ENCODE results near the gene C6orf15.

The C6orf15 gene

GRCh38 chr6:31112478-31112877 is at the start of gene C6orf15:
Gene C6orf15, minus strand, starts transcription at chr6:31112575. Its CDS starts 20 bp downstream, at chr6:31112555.
- H3K9ac ChIP-seq, result no peak within 1 kb of the TSS
- H3K27me3 ChIP-seq (ENCODE audit: insufficient read depth, low read depth), result peaks cover 38% of the 10 kb centered on the region
- H3K4me1 ChIP-seq (ENCODE audit: low read depth, poor library complexity, severe bottlenecking), result no peaks in the 10 kb centered on the region
- H3K27ac ChIP-seq, result no peak within 1 kb of the TSS
- H3K79me2 ChIP-seq (ENCODE audit: insufficient read depth, low read depth), result no peaks in the 10 kb centered on the region
- H3K36me3 ChIP-seq (ENCODE audit: insufficient read depth), result no peaks in the 10 kb centered on the region
- H3K4me2 ChIP-seq, result no peak within 1 kb of the TSS
- no peaks in the 10 kb centered on the region for H4K20me1 ChIP-seq (ENCODE audit: insufficient read depth)
- TF ChIP-seq CTCF (conservative IDR thresholded peaks at IDR 0.05; ENCODE audit: low read depth, low read length), result no peak
- no peak within 1 kb of the TSS for H2AFZ ChIP-seq (ENCODE audit: low read depth)
- no peak within 1 kb of the TSS for H3K4me3 ChIP-seq (IDR thresholded peaks at IDR 0.05; ENCODE audit: insufficient read depth, low read depth, low read length)

- Histone ChIP-seq H2AFZ (ENCODE audit: low read depth) (no peak overlapping the region), H3K4me1 (ENCODE audit: low read depth, poor library complexity, severe bottlenecking) (peaks cover 53% of the 10 kb centered on the region), H3K9ac (no peak overlapping the region), H3K4me3 (IDR thresholded peaks at IDR 0.05; ENCODE audit: insufficient read depth, low read depth, low read length) (no peak overlapping the region), H3K36me3 (ENCODE audit: insufficient read depth) (no peaks in the 10 kb centered on the region), H3K27me3 (ENCODE audit: insufficient read depth, low read depth) (no peaks in the 10 kb centered on the region), H3K27ac (no peak overlapping the region), H3K79me2 (ENCODE audit: insufficient read depth, low read depth) (peaks cover 4% of the 10 kb centered on the region; the same call in 1 of the 2 replicates), H4K20me1 (ENCODE audit: insufficient read depth) (0 out of 2 replicates have a peak, but pooled peaks cover 4% of the 10 kb centered on the region), H3K4me2 (no peak overlapping the region)
- no peak for TF ChIP-seq CTCF (conservative IDR thresholded peaks at IDR 0.05; ENCODE audit: low read depth, low read length)
These were observed 49.1 kb upstream of the C6orf15 start for GRCh38 chr6:31161216-31162126.

- H3K79me2 ChIP-seq (ENCODE audit: insufficient read depth, low read depth), result peaks cover 4% of the 10 kb centered on the region; the same call in 1 of the 2 replicates
- no peak overlapping the region for H3K27ac ChIP-seq
- peak overlapping the region; percentile 70 for H2AFZ ChIP-seq (ENCODE audit: low read depth)
- H3K4me2 ChIP-seq, result peak overlapping the region; percentile 87
- H3K4me3 ChIP-seq (IDR thresholded peaks at IDR 0.05; ENCODE audit: insufficient read depth, low read depth, low read length), result no peak overlapping the region
- H3K9ac ChIP-seq, result peak overlapping the region; percentile 30; the same call in 1 of the 2 replicates
- no peaks in the 10 kb centered on the region for H3K27me3 ChIP-seq (ENCODE audit: insufficient read depth, low read depth)
- peaks cover 40% of the 10 kb centered on the region for H3K4me1 ChIP-seq (ENCODE audit: low read depth, poor library complexity, severe bottlenecking)
- H3K36me3 ChIP-seq (ENCODE audit: insufficient read depth), result no peaks in the 10 kb centered on the region
- TF ChIP-seq CTCF (conservative IDR thresholded peaks at IDR 0.05; ENCODE audit: low read depth, low read length), result no peak
- no peaks in the 10 kb centered on the region for H4K20me1 ChIP-seq (ENCODE audit: insufficient read depth)
These were observed 46.8 kb upstream of the C6orf15 start for GRCh38 chr6:31158863-31159855.

- Histone ChIP-seq H3K4me1 (ENCODE audit: low read depth, poor library complexity, severe bottlenecking) (peaks cover 31% of the 10 kb centered on the region), H2AFZ (ENCODE audit: low read depth) (peak within 1 kb of the TSS; percentile 70)
These were observed 45.9 kb upstream of the C6orf15 start, which contains the start of gene TCF19 for GRCh38 chr6:31158140-31158862. Gene TCF19, plus strand, starts transcription at chr6:31158589. Its CDS starts 881 bp downstream, at chr6:31159470.

More at GRCh38 chr6:31158140-31158862, 45.9 kb upstream of the C6orf15 start, which contains the start of gene TCF19:
- Histone ChIP-seq H3K36me3 (ENCODE audit: insufficient read depth) (no peaks in the 10 kb centered on the region), H3K79me2 (ENCODE audit: insufficient read depth, low read depth) (peaks cover 4% of the 10 kb centered on the region; the same call in 1 of the 2 replicates), H3K9ac (peak within 1 kb of the TSS; percentile 30; the same call in 1 of the 2 replicates), H3K27me3 (ENCODE audit: insufficient read depth, low read depth) (no peaks in the 10 kb centered on the region), H4K20me1 (ENCODE audit: insufficient read depth) (no peaks in the 10 kb centered on the region), H3K27ac (no peak within 1 kb of the TSS), H3K4me3 (IDR thresholded peaks at IDR 0.05; ENCODE audit: insufficient read depth, low read depth, low read length) (no peak within 1 kb of the TSS), H3K4me2 (peak within 1 kb of the TSS; percentile 87)
- no peak for TF ChIP-seq CTCF (conservative IDR thresholded peaks at IDR 0.05; ENCODE audit: low read depth, low read length)

Measured in KMS-11 (cell line).